Fibroblast of lung (primary cell): ENCODE measurements around the gene PCDHGA7. TPM values are rescaled to one million over a fixed set of nuclear protein-coding genes. Genes with fewer than 3 reads are reported as not detected.
"Not testable (repeated sequence)": the region's sequence is repeated elsewhere in the genome, so short reads cannot be mapped to it uniquely, and the experiment has no call there.

Experiments
- DNase-seq, 2 donors: peaks; one replicate each; pipeline versions ENCODE4 v3.0.0 to v3.0.0-alpha.2; 2010; ENCODE audit warnings: low read depth in 2 of 2
- H2AFZ ChIP-seq: 2 replicates; pipeline ENCODE4 v1.5.1; 2012; ENCODE audit warnings: low read length, control low read depth, inconsistent platforms
- H3K27ac ChIP-seq: 2 replicates; pipeline ENCODE4 v1.5.1; 2011; ENCODE audit warnings: low read length, control low read depth; ENCODE audit not compliant: insufficient read depth
- H3K27me3 ChIP-seq: 2 replicates; pipeline ENCODE4 v1.5.1; 2011; ENCODE audit warnings: mild to moderate bottlenecking, low read length; ENCODE audit not compliant: control insufficient read depth, insufficient read depth
- H3K36me3 ChIP-seq: 2 replicates; pipeline ENCODE4 v1.5.1; 2011; ENCODE audit warnings: low read length; ENCODE audit not compliant: control insufficient read depth, insufficient read depth
- H3K4me1 ChIP-seq: 2 replicates; pipeline ENCODE4 v1.5.1; 2011; ENCODE audit warnings: low read length; ENCODE audit not compliant: control insufficient read depth, insufficient read depth; ENCODE audit errors: extremely low read depth
- H3K4me2 ChIP-seq: 2 replicates; pipeline ENCODE4 v1.5.1; 2011; ENCODE audit warnings: low read length, control low read depth; ENCODE audit not compliant: insufficient read depth; ENCODE audit errors: extremely low read depth
- H3K4me3 ChIP-seq, 4 experiments: fragments of 200-600 bp in 1 of 4; sonication (generic) in 1 of 4; replicated peaks in 1 of 4; 2 replicates each; pipeline ENCODE4 v1.5.1; 2011 to 2016; ENCODE audit warnings: low read length in 4 of 4, low read depth in 3 of 4, mild to moderate bottlenecking in 3 of 4, control low read depth in 2 of 4, inconsistent platforms in 1 of 4, mixed read lengths in 1 of 4; ENCODE audit not compliant: insufficient read depth in 1 of 4; ENCODE audit errors: control extremely low read depth in 1 of 4
- H3K79me2 ChIP-seq: 2 replicates; pipeline ENCODE4 v1.5.1; 2012; ENCODE audit warnings: mild to moderate bottlenecking, low read length, inconsistent platforms; ENCODE audit not compliant: control insufficient read depth, insufficient read depth
- H3K9ac ChIP-seq: 2 replicates; pipeline ENCODE4 v1.5.1; 2011; ENCODE audit warnings: mild to moderate bottlenecking, low read length, control low read depth; ENCODE audit not compliant: insufficient read depth
- H3K9me3 ChIP-seq: 2 replicates; pipeline ENCODE4 v1.5.1; 2012; ENCODE audit warnings: low read depth, low read length; ENCODE audit not compliant: control insufficient read depth, insufficient read depth
- H4K20me1 ChIP-seq: 2 replicates; pipeline ENCODE4 v1.5.1; 2011; ENCODE audit warnings: low read length; ENCODE audit not compliant: control insufficient read depth, insufficient read depth; ENCODE audit errors: extremely low read depth
- CTCF ChIP-seq, 2 donors: IDR thresholded peaks in 1 of 2; conservative IDR thresholded peaks in 1 of 2; 1 replicate in 1 of 2; 2 replicates in 1 of 2; pipeline ENCODE4 v1.5.1; 2011 to 2012; ENCODE audit warnings: low read length in 2 of 2, control low read depth in 1 of 2, inconsistent platforms in 1 of 2, low read depth in 1 of 2, mild to moderate bottlenecking in 1 of 2
- EZH2 ChIP-seq: IDR thresholded peaks from 2 replicates; pipeline ENCODE4 v1.5.1; 2012; ENCODE audit warnings: low read length, control low read depth, mild to moderate bottlenecking; ENCODE audit errors: missing control alignments
- polyA plus RNA-seq, 2 donors: library from polyadenylated mRNA; depleted of rRNA in 1 of 2; stranded (reverse) in 1 of 2; unstranded in 1 of 2; fragments of >200 nt; gene quantifications; 2 replicates each; pipeline ENCODE4 v1.2.1, GENCODE V29; 2011 to 2012; ENCODE audit warnings: missing spikeins in 1 of 2
- total RNA-seq: library from RNA; depleted of rRNA; stranded (reverse); fragments of >200 nt; gene quantifications from 2 replicates; pipeline ENCODE4 v1.2.1, GENCODE V29; 2014

PCDHGA7 gene
- total and polyA plus RNA-seq, 2 donors (not counting 1 experiment from before 2014, with no cell fraction given) = 2.7 to 6.8 TPM

GRCh38 chr5:141427783-141428426 is 45.4 kb downstream of the PCDHGA7 start:
- DNase-seq = no peak
- H3K79me2 ChIP-seq = peaks cover 2% of the 10 kb centered on the region
- H3K27me3 ChIP-seq = no peaks in the 10 kb centered on the region
- H3K4me2 ChIP-seq = no peak overlapping the region
- no peak overlapping the region for H3K4me3 ChIP-seq
- no peak overlapping the region for H3K27ac ChIP-seq
- H3K9me3 ChIP-seq = peaks cover 8% of the 10 kb centered on the region
- H3K36me3 ChIP-seq = peaks cover 2% of the 10 kb centered on the region
- no peak for TF ChIP-seq EZH2
- TF ChIP-seq CTCF (conservative IDR thresholded peaks at IDR 0.05 in 1 of 2, IDR thresholded peaks at IDR 0.05 in 1 of 2; ENCODE audit: low read depth in 1 of 2, low read length in 2 of 2) = no peak
- H2AFZ ChIP-seq = no peak overlapping the region
- H4K20me1 ChIP-seq = no peaks in the 10 kb centered on the region
- H3K4me1 ChIP-seq = no peaks in the 10 kb centered on the region
- no peak overlapping the region for H3K9ac ChIP-seq

GRCh38 chr5:141430332-141431113 is 48.0 kb downstream of the PCDHGA7 start, which contains the start of gene PCDHGA12:
Gene PCDHGA12 (plus strand): TSS chr5:141430507. CDS start chr5:141430760, 253 bp downstream.
- Histone ChIP-seq H3K9me3 (peaks cover 8% of the 10 kb centered on the region), H3K4me3 (peak within 1 kb of the TSS; percentile 15 to 58 (median 44)), H3K4me2 (peak within 1 kb of the TSS; percentile 61), H3K36me3 (peaks cover 2% of the 10 kb centered on the region), H3K27me3 (no peaks in the 10 kb centered on the region), H3K9ac (peak within 1 kb of the TSS; percentile 44), H2AFZ (peak within 1 kb of the TSS; percentile 6), H4K20me1 (no peaks in the 10 kb centered on the region), H3K27ac (peak within 1 kb of the TSS; percentile 59), H3K79me2 (peaks cover 2% of the 10 kb centered on the region), H3K4me1 (no peaks in the 10 kb centered on the region)
- TF ChIP-seq EZH2 (no peak), CTCF (conservative IDR thresholded peaks at IDR 0.05 in 1 of 2, IDR thresholded peaks at IDR 0.05 in 1 of 2; ENCODE audit: low read depth in 1 of 2, low read length in 2 of 2) (peak; percentile 69 to 72)
- DNase-seq = peak; percentile 82 to 94

- peak overlapping the region; percentile 30 for H3K4me2 ChIP-seq
- TF ChIP-seq CTCF (conservative IDR thresholded peaks at IDR 0.05 in 1 of 2, IDR thresholded peaks at IDR 0.05 in 1 of 2; ENCODE audit: low read depth in 1 of 2, low read length in 2 of 2) (no peak), EZH2 (no peak)
- peak; percentile 24 to 46 for DNase-seq
- H3K27ac ChIP-seq = peak overlapping the region; percentile 59
- no peaks in the 10 kb centered on the region for H4K20me1 ChIP-seq
- H2AFZ ChIP-seq = peak overlapping the region; percentile 6
- H3K27me3 ChIP-seq = no peaks in the 10 kb centered on the region
- H3K4me1 ChIP-seq = no peaks in the 10 kb centered on the region
- peaks cover 2% of the 10 kb centered on the region for H3K36me3 ChIP-seq
- H3K79me2 ChIP-seq = peaks cover 2% of the 10 kb centered on the region
- H3K9ac ChIP-seq = no peak overlapping the region
- peak overlapping the region in 3 of 4 experiments; percentile 32 to 58 (median 56) for H3K4me3 ChIP-seq
- peaks cover 8% of the 10 kb centered on the region for H3K9me3 ChIP-seq
These were observed 48.7 kb downstream of the PCDHGA7 start for GRCh38 chr5:141431286-141431685.

GRCh38 chr5:141432308-141432707 is 49.8 kb downstream of the PCDHGA7 start:
- peak overlapping the region in 1 of 4 experiments; percentile 11 for H3K4me3 ChIP-seq
- H3K27me3 ChIP-seq, H2AFZ ChIP-seq, H3K9me3 ChIP-seq, H3K79me2 ChIP-seq, H3K9ac ChIP-seq, H3K27ac ChIP-seq, H3K36me3 ChIP-seq, DNase-seq, H4K20me1 ChIP-seq, H3K4me2 ChIP-seq, H3K4me1 ChIP-seq: not testable (repeated sequence)
